Superior temporal gyrus (tissue), 1 donor: Measurements from ENCODE around the gene LIMS2.

Experiments used
- DNase-seq: peaks from one replicate; pipeline ENCODE4 v3.0.0-alpha.2; 2016; ENCODE audit errors: extremely low spot score

The LIMS2 gene

DNA sequence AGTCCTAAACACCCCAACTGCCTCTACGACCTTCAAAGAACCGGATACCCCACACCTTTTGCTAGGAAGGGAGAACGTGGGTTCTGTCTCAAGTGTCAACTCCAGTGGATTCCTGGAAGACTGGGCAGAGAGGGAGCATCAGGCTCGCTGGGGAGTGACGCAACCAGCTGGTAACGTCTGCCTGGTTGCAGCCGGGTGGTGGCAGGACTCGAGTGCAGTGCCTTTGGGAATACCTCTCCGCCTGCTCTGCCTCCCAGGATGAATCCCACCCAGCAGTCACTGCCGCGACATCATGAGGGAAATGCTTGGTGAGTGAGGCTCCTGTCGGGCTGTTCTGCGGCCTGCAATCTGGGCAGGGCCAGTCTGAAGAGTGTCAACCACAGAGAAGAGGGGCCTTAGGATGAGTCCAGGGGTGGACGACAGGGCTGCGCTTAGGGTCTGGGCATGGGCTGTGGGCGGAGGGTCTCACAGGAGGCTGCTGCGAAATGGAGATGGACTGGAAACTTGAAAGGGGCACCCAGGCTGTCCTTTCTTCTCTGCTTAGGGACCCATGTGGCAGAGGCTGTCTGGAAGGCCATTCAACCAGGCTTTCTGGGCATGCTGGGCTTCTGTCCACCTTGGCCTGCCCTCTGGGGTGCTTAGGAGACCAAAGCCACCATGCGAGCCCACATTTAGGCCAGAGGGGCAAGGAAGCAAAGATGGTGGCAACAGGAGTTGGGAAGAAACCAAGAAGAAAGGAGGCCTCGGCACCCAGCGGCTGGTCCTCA, 16.5 kb downstream of the LIMS2 start:
- no peak for DNase-seq

DNA sequence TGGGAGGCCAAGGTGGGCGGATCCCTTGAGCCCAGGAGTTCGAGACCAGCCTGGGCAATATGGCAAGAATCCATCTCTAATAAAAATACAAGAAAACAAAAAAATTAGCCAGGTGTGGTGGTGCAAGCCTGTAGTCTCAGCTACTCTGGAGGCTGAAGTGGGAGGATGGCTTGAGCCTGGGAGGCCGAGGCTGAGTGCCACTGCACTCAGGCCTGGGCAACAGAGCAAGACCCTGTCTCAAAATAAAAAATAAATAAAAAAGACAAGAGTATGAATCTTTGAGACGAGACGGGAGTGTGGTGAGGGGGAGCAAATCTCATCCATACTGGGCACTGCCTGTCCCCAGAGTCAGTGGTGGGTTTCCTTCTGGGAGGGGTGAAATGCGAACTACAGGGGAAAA, 17.2 kb downstream of the LIMS2 start:
- DNase-seq = no peak

DNA sequence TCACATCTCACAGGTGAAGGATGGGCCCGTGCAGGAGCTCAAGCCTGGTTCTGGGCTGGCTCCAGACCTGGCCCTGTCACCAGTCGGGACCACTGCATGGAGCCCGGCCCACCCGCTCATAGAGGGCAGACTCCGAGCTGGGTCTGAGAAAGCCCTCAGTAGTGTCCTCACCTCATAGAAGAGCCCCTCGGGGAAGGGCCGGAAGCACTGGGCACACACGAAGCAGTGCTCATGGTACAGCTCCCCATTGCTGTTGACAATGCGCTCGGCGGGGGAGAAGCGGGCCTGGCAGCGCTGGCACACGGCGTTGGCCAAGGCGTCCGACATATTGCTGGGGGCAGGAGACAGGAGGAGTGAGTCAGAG, 18.1 kb downstream of the LIMS2 start:
- DNase-seq = no peak

DNA sequence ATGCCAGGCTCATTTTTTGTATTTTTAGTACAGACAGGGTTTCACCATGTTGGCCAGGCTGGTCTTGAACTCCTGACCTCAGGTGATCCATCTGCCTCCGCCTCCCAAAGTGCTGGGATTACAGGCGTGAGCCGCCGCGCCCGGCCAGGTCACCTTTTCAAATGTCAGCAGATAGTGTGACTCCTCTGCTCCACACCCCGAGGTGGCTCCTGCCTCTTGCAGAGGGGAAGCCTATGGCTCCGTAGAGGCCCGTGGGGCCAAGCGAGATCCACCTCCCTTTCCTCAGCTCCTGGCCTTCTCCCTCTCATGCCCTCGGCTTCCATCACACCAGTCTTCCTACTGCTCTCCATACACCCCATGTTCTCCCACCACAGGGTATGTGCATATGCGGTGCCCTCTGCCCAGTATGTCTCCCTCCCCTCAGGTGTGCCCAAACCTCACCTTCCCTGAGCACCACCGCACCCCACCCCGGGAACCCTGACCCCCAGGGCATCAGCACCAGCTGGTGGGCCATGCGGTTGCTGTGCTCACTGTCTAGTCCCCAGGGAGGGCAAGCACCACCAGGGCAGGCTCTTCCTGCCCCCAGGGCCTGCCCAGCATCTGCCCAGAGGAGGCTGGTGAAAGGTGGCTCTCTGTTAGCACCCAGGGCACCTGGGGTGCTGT, 18.6 kb downstream of the LIMS2 start:
- DNase-seq = no peak

DNA sequence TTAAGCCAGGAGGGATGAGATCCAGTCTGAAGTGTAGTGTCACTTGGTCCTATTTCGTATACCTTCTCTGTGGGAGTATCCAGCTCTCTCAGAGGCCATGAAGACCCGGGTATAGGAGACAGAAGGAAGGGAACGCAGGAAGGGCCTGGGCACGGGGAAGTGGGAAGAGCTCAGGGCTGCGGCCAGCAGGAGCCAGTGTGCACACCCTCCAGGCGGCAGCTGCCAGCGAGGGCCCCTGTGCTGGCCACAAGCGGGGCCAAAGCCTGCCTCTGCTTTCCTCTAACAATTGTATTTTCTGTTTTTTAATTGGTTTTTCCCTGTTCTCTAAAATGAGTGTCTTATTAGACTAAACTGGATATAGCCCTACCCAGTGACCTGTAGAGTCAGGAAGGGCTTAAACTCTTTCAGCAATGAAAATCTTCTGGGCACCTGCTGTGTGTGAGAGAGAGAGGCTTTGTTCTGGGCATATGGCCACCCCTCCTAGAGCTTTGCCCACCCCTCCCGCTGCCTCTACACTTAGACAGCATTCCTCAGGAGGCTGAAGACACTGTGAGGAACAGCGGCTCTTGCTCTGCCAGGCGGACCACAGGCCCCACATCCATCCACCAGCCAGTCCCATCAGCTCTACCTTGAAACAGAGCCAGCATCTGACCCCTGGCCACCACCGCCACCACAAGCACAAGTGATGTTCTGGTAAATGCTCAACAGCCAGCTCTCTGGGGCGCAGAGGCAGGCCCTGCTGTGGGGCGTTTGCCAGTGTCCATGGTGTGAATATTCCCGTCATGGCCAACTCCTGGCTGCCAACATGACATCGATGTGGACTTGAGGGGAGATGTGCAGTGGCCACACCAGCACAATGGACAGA, 19.9 kb downstream of the LIMS2 start:
- DNase-seq = no peak

DNA sequence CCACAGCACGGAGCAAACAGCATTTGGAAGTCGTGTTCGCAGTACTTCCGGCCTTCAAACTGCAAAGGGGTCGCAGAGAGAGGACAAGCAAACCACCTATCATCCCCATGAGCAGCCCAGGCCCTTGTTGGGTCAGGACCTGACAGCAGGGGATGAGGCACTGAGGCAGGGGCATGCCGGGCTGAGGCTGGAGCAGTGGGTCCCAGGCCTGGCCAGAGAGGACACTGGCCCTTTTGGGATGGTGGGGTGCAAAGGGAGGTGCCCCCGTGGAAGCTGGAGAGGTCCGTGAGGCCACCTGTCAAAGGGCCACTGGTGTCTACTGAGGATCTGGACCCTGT, 20.5 kb downstream of the LIMS2 start:
- DNase-seq = no peak

DNA sequence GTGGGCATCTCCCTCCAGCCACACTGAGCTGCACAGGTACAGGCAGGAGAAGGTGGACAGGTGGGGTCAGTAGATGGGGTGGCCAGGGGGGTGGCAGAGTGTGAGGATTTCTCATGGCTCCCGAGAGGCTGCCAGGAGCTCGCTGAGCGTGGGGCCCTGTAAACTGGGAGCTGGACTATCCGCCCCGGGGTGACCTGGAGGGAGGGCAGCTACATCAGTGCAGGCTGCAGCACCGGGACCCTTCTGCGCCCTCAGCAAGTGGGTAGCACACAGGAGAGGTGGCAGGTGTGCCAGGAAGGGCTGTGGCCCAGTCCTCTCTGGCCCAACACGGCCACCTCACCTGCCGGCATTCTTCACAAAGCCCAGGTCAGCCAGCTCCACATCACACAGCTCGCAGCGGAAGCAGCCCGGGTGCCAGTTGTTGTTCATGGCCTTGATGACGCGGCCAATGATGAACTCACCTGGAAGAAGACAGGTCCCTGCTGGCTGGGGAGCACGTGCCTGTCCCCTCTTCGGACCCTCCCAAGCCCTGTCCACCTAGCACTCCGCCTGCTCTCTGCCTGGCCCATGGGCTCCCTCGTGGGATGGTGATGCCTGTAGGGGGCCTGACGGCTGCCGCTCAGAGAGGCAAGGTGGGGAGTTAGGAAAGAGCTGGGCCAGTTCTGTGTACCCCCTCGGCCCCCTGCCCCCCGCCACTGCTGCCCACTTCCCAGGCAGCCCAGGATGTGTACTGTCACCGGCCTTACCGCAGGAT, 21.1 kb downstream of the LIMS2 start:
- no peak for DNase-seq

DNA sequence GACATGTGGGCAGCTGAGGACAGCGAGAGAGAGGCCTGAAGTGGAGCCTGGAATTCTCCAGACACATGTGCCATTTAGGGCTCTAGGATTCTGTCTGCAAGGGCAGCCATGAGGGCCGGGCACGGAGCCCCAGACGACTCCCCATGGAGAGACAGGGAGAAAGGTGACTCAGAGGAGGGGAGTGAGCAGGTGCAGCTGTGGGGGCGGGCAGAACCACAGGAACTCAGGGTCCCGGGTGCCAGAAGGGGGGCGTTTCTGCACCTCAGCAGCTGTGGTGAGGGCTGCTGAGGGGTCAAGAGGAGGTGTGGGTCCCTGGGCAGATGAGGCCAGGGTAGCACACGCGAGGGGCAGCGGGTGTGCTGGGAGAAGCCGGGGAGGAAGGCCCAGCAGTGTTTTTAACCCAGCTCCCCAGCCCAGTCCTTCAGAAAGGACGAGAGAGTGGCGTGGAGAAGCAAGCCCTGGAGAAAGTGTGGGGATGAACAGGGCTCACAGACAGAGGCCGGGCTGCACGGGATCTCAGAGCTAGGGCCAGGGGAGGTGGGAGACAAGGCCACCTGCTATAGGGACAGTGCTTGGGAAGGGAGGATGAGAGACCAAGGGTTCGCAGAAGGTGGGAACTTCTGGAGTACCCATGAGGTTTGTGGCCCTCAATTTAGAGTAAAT, 21.8 kb downstream of the LIMS2 start:
- no peak for DNase-seq

DNA sequence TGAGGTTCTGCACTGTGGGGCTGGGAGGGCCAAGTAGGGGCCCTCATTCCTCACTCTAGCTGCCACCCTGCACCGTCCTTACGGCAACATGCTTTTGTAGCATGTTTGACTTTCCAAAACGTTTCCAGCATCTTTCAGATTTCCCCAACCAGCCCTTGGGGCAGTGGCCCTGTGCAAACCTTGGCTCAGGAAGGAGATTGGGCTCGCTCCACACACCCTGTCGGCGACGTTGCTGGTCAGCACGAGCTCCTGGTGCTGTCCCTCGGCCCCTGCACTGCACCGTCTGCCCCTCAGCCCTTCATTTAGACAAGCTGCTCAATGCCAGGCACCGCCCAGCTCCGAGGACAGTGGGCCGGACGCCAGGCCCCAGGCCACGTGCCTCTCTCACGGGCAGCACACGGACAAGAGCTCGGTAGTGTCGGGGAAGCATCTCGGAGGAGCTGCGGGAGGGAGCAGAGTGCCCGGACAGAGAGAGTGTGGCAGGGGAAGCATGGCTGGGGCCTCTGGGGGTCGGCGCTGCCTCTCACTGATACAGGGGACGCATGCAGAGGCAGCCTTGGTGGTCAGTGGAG, 22.5 kb downstream of the LIMS2 start:
- DNase-seq = no peak

DNA sequence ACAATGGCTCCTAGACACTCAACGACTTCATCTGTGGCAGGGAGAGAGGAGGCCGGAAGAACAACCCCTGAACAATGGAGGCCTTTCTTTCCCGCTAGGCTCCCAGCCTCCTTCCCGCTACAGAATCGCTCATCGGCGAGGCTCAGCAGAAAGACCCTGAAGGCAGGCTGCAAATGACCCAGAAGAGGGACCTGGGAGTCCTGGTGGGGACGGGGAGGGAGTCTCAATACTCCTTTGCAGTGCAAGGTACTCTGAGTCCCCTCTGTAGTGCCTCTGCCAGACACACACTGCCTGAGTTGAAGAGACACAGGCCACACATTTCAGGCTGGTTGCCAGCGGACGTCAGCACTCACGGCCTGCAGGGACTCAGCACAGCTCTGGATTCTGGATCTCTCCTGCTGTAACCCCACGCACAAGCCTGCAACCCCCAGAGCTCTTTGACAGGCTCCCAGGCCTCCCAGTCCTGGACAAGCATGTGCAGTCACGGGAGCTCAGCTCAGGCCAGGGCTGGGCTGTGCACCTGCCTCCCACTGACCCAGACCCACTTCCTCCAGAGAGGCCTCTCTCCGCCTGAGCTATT, 23.3 kb downstream of the LIMS2 start:
- peak; percentile 89 for DNase-seq

DNA sequence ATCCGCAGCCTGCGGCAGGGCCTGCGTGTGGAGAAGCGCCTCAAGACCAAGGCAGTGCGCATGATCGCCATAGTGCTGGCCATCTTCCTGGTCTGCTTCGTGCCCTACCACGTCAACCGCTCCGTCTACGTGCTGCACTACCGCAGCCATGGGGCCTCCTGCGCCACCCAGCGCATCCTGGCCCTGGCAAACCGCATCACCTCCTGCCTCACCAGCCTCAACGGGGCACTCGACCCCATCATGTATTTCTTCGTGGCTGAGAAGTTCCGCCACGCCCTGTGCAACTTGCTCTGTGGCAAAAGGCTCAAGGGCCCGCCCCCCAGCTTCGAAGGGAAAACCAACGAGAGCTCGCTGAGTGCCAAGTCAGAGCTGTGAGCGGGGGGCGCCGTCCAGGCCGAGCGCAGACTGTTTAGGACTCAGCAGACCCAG, 23.9 kb downstream of the LIMS2 start:
- DNase-seq = no peak

DNA sequence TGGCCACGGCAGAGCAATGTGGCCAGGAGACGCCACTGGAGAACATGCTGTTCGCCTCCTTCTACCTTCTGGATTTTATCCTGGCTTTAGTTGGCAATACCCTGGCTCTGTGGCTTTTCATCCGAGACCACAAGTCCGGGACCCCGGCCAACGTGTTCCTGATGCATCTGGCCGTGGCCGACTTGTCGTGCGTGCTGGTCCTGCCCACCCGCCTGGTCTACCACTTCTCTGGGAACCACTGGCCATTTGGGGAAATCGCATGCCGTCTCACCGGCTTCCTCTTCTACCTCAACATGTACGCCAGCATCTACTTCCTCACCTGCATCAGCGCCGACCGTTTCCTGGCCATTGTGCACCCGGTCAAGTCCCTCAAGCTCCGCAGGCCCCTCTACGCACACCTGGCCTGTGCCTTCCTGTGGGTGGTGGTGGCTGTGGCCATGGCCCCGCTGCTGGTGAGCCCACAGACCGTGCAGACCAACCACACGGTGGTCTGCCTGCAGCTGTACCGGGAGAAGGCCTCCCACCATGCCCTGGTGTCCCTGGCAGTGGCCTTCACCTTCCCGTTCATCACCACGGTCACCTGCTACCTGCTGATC, 24.4 kb downstream of the LIMS2 start:
- no peak for DNase-seq

DNA sequence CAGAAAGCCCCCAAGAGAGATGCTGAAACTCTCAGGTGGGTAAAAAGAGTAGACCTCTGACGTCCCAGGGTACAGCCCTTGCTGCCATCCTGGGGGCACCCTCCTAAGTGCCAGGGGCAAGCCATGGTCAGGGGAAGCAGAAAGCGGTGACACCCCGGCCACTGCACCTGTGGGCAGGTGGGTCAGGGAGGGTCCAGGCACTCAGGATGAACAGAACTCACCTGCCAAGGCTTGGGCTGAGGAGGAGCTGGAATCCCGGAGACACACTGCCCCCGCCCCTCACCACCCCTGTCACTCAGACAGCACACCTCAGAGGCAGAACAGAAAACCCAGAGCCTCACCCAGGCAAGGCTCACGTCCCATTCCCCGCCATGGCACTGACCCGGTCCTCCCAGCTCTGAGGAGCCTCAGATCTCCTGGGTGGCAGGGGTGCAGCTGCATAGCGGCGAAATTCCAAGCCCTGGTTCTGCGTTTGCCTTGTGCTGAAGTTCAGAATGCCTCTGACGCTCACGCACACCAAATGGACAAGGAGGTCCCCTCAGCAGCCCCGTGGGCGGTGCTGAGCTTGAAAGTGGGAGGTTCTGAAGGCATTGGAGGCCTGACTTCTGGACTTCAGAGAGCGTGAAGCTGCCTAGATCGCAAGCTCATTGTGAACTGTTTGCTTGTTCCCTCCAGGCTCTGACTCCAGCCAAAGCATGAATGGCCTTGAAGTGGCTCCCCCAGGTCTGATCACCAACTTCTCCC, 25.1 kb downstream of the LIMS2 start:
- DNase-seq = peak; percentile 13

DNA sequence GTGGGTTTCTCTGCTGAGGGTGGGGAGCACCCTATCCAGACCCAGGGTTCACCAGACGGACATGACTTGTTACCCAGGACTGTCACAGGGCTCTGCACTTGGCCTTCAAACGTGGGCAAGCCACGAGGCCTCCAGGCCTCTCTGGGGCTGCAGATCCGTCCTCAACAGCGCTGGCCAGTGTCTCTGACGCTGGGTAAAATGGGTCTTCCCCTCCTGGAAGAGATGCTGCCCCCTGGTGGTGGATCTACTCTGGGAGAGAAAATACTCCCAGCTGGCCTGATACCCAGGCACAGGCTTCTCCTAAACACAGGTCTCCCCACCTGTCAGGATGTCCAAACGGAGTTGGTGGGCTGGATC, 25.7 kb downstream of the LIMS2 start:
- peak; percentile 93 for DNase-seq

DNA sequence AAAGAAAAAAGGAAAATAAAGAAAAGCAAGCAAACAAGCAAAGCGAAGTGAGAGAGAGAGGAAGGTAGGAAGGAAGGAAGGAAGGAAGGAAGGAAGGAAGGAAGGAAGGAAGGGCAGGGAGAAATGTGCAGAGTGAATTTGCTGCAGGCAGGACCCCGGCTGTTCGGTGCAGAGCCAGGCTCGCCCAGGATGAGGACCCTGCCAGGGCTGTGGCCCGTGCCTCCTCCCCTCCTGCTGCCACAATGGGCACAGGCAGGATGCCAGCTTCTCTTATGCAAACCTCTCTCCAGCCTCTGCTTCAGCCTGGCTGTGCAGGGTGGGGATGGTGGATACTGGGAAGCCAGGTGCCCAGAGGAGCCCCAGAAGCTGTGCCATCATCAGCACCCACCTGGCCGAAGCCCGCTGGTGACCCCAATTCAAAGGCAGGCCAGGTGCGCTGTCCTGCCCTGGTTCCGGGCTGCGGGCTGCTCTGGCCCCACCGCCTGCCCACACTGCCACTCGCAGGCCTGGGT, 26.2 kb downstream of the LIMS2 start:
- DNase-seq = peak; percentile 14

DNA sequence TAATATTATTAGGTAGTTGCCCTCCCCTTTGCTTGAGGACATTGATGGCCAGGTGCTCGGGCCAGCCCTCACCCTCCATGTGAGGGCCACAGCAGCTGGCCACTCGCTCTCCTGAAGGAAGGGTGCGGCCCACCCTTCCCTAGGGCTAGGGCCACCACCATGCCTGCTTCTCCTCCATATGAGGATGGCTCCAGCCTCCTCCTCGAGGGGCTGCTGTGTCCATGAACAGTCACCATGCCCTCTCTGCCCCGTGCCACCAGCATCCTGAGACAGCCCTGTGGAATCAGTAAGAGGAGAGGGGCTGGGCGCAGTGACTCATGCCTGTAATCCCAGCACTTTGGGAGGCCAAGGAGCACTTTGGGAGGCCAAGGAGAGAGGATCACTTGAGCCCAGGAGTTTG, 27.0 kb downstream of the LIMS2 start:
- DNase-seq = no peak

DNA sequence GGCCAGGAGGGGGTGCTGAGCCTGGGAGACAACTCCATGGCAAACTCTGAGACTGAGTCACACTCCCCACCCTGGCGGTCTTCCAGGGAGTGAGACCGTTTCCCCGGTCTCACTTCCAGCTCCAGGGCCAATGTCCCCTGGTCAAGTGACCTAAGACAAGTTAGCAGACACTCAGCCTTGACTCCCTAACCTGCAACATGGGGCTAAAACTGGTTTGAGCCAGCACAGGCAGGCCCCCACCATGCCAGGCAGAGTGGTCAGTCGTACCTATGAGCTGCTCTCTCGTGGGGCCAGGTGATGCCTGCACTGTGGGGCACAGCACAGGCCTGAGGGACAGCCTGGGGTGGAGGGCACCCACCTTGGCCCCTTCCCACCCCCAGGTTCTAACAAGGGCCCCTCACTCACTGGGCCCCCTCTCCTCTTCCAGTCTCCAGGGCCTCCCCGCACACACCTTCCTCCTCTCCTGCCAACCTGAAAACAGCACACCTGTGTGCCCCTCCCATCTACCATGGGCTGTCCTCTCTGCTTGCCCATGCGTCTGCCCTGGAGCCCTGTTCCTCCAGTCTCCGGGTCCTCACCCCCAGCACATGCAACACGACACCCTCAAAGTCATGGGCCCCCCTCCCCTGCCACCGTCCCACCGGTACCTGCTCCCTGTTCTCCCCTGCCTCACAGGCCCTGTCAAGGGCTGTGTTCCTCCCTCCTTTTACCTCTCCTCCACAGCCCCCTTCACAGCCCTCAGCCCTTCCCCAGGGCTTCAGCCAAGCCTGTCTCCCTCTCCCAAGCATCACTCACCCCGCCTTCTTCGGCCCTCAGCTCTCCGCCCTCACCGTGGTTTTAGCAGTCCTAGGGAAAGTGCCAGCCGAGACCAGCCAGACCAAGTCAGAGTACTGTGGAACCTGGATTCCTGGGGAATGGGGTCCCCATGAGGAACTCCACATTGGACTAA, 27.8 kb downstream of the LIMS2 start:
- DNase-seq = no peak

DNA sequence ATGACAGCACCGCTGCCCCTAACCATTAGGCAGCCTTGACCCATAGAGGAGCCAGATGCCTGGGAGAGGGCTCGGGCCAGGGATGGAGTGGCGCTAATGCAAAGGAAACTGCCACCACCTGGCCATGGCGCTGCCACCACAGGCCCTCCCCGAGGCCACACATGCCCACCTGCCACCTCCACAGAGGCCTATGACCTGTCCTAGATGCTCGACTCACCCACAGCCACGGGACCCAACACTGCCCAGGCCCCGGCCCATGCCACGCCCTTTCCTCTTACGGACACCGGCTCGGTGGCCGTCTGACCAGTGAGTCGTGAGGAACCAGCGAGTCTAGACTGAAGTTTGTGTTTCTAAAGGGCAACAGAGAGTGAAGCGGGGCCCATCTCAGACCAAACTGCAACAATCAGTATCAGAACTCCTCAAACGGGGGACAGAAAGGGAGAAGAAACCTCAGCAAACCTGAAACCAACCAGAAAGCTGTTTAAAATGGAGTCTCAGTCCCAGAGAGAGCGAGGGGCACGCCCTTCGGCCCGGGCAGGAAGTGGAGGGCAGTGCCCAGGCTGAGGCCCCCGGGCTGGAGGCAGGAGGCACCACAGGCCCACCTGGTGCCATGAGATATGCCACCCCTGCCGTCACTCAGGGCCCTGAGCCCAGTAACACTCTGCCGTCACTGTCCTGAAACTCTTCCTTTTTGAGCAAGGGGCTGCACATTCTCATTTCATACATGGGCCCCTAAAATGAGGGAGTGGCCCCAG, 28.7 kb downstream of the LIMS2 start:
- DNase-seq = no peak
